Adrenal gland (tissue), 12 donors: Measurements from ENCODE around the gene ANK3. TPM values are rescaled to one million over a fixed set of nuclear protein-coding genes. Genes with fewer than 3 reads are reported as not detected.

Source experiments
- DNase-seq, 7 donors: peaks; one replicate each; pipeline ENCODE4 v3.0.0-alpha.2; 2019 to 2020
- H3K27ac ChIP-seq, 5 donors: fragments of 200-600 bp; sonication (generic) in 4 of 5; 1 replicate in 3 of 5; 2 replicates in 2 of 5; pipeline versions ENCODE4 v1.5.1 to v1.8.0; 2016 to 2020; ENCODE audit warnings: mild to moderate bottlenecking in 1 of 5
- H3K27me3 ChIP-seq: fragments of 200-600 bp; 2 replicates; pipeline ENCODE4 v1.8.0; 2021
- H3K36me3 ChIP-seq, 2 donors: fragments of 200-600 bp; replicated peaks in 1 of 2; 1 replicate in 1 of 2; 2 replicates in 1 of 2; pipeline versions ENCODE4 v1.5.1 to v1.8.0; 2018 to 2022
- H3K4me1 ChIP-seq, 2 donors: fragments of 200-600 bp; replicated peaks in 1 of 2; 1 replicate in 1 of 2; 2 replicates in 1 of 2; pipeline versions ENCODE4 v1.5.1 to v1.8.0; 2018 to 2021
- H3K4me3 ChIP-seq, 4 donors: fragments of 200-600 bp; sonication (generic) in 3 of 4; one replicate each; pipeline ENCODE4 v1.5.1; 2016 to 2018
- H3K9me3 ChIP-seq, 3 donors: fragments of 200-600 bp; sonication (generic) in 1 of 3; replicated peaks in 1 of 3; 1 replicate in 2 of 3; 2 replicates in 1 of 3; pipeline versions ENCODE4 v1.5.1 to v1.8.0; 2016 to 2021
- CTCF ChIP-seq, 6 experiments: fragments of 450-650 bp in 4 of 6; fragments of 200-600 bp in 2 of 6; sonication (generic) in 1 of 6; IDR thresholded peaks; 1 replicate in 5 of 6; 2 replicates in 1 of 6; pipeline versions ENCODE4 v1.5.1 to v1.8.0; 2016 to 2021; ENCODE audit warnings: antibody characterized with exemption in 6 of 6, mild to moderate bottlenecking in 2 of 6, moderate library complexity in 1 of 6
- POLR2A ChIP-seq, 2 donors: fragments of 450-650 bp; IDR thresholded peaks; one replicate each; pipeline ENCODE4 v1.6.1; 2017; ENCODE audit warnings: antibody characterized with exemption in 2 of 2, mild to moderate bottlenecking in 2 of 2, moderate library complexity in 1 of 2
- WGBS, 4 donors: extraction: QIAGEN DNeasy Blood & Tissue Kit in 2 of 4; methylation state at CpG; one replicate each; pipeline versions ENCODE4 v1.1.5 to v1.1.7; 2013 to 2017; 5-methylcytosine and 5-hydroxymethylcytosine counted together
- intact Hi-C, 2 donors: fragments of 100-400 bp; cut with DNase I; formaldehyde crosslinking; loops; one replicate each; pipeline versions ENCODE4 v1.14.1 to v1.15.0; 2022 to 2023
- polyA plus RNA-seq, 3 donors: library from polyadenylated mRNA; stranded (reverse); fragments of 200-250 nt in 2 of 3; fragments of 350-450 nt in 1 of 3; fragmentation: Illumina TruSeq in 1 of 3; extraction: RNeasy Lipid Tissue Mini Kit (QIAGEN cat#74804) in 1 of 3; gene quantifications; one replicate each; pipeline ENCODE4 v1.2.3, GENCODE V29; 2013 to 2014
- total RNA-seq, 9 donors: library from RNA; depleted of rRNA in 4 of 9; stranded (reverse); fragments of >200 nt in 4 of 9; fragments of 120-200 nt in 1 of 9; fragmentation: NEBNext Ultra II Directional in 1 of 9; extraction: Animal tissue kit (Norgen Biotek cat#: 25700) in 1 of 9; gene quantifications; one replicate each; pipeline versions ENCODE4 v1.1.0 to v1.2.4, GENCODE V29; 2013 to 2023
- donor health status: healthy with polysubstance abuse.
- donor health status: Bipolar disorder and iron deficiency.
- donor health status: DM: yes; HTN: yes; CAD: no.
- donor health status: DM: no; HTN: no; CAD: no.
- donor health status: DM: no; HTN: no; CAD: no.
- donor health status: DM: yes; HTN: yes; CAD: no.

Gene ANK3
- total and polyA plus RNA-seq, 12 donors, result 2.6 to 48.1 (median 15.2) TPM

GRCh38 chr10:60406182-60406581, 16.5 kb upstream of the ANK3 start:
- no peak for DNase-seq
- Histone ChIP-seq H3K4me3 (no peak overlapping the region), H3K27ac (no peak overlapping the region), H3K36me3 (no peaks in the 10 kb centered on the region), H3K9me3 (no peaks in the 10 kb centered on the region), H3K27me3 (no peaks in the 10 kb centered on the region), H3K4me1 (no peaks in the 10 kb centered on the region)
- TF ChIP-seq CTCF (IDR thresholded peaks at IDR 0.05), result no peak
- intact Hi-C loops, result no loop called here
- WGBS, 4 donors, result 67 to 90% (median 82%) methylated on average over 3 of the region's 3 CpGs

- intact Hi-C loops, result no loop called here
- H3K4me3 ChIP-seq, result no peak overlapping the region
- H3K9me3 ChIP-seq, result no peaks in the 10 kb centered on the region
- TF ChIP-seq CTCF (IDR thresholded peaks at IDR 0.05) (no peak), POLR2A (IDR thresholded peaks at IDR 0.05) (no peak)
- H3K27me3 ChIP-seq, result no peaks in the 10 kb centered on the region
- no peaks in the 10 kb centered on the region for H3K36me3 ChIP-seq
- no peaks in the 10 kb centered on the region for H3K4me1 ChIP-seq
- H3K27ac ChIP-seq, result no peak overlapping the region
- DNase-seq, result no peak
These were observed 15.5 kb upstream of the ANK3 start for GRCh38 chr10:60405172-60405571.

GRCh38 chr10:60403168-60403873, 13.6 kb upstream of the ANK3 start:
- Histone ChIP-seq H3K27ac (no peak overlapping the region), H3K4me1 (no peaks in the 10 kb centered on the region), H3K27me3 (no peaks in the 10 kb centered on the region), H3K36me3 (no peaks in the 10 kb centered on the region), H3K4me3 (no peak overlapping the region), H3K9me3 (no peaks in the 10 kb centered on the region)
- TF ChIP-seq CTCF (IDR thresholded peaks at IDR 0.05) (no peak), POLR2A (IDR thresholded peaks at IDR 0.05) (no peak)
- DNase-seq, result no peak
- intact Hi-C loops, result no loop called here
- WGBS, 4 donors, result 89 to 97% (median 92%) methylated on average over 8 of the region's 8 CpGs

GRCh38 chr10:60400366-60400765, 10.7 kb upstream of the ANK3 start:
- Histone ChIP-seq H3K36me3 (no peaks in the 10 kb centered on the region), H3K9me3 (no peaks in the 10 kb centered on the region), H3K4me1 (no peaks in the 10 kb centered on the region), H3K27ac (no peak overlapping the region), H3K4me3 (no peak overlapping the region), H3K27me3 (no peaks in the 10 kb centered on the region)
- no peak for TF ChIP-seq CTCF (IDR thresholded peaks at IDR 0.05)
- no peak for TF ChIP-seq POLR2A (IDR thresholded peaks at IDR 0.05)
- no peak for DNase-seq
- intact Hi-C loops, result no loop called here
